Ascending aorta (tissue), 2 donors: Measurements from ENCODE around the gene AGBL1. TPM values are rescaled to one million over a fixed set of nuclear protein-coding genes. Genes with fewer than 3 reads are reported as not detected.

ENCODE experiments used
- DNase-seq, 2 donors: peaks; one replicate each; pipeline ENCODE4 v3.0.0-alpha.2; 2019; ENCODE audit warnings: low spot score in 2 of 2
- H3K27ac ChIP-seq, 2 donors: fragments of 200-600 bp; sonication (generic); one replicate each; pipeline ENCODE4 v1.5.1; 2016 to 2017; ENCODE audit warnings: mild to moderate bottlenecking in 1 of 2
- H3K27me3 ChIP-seq: fragments of 200-600 bp; sonication (generic); one replicate; pipeline ENCODE4 v1.5.1; 2017
- H3K36me3 ChIP-seq, 2 donors: fragments of 200-600 bp; sonication (generic); one replicate each; pipeline ENCODE4 v1.5.1; 2016
- H3K4me1 ChIP-seq, 2 donors: fragments of 200-600 bp; sonication (generic); one replicate each; pipeline ENCODE4 v1.5.1; 2016 to 2017; ENCODE audit warnings: mild to moderate bottlenecking in 1 of 2
- H3K4me3 ChIP-seq, 2 donors: fragments of 200-600 bp; sonication (generic); one replicate each; pipeline ENCODE4 v1.5.1; 2016 to 2017; ENCODE audit warnings: mild to moderate bottlenecking in 1 of 2
- H3K9me3 ChIP-seq, 2 donors: fragments of 200-600 bp; sonication (generic); one replicate each; pipeline ENCODE4 v1.5.1; 2016
- intact Hi-C: fragments of 100-400 bp; cut with DNase I; formaldehyde crosslinking; loops from one replicate; pipeline ENCODE4 v1.15.1; 2023
- total RNA-seq: library from RNA; depleted of rRNA; stranded (reverse); fragments of >200 nt; gene quantifications from one replicate; pipeline ENCODE4 v1.1.0, GENCODE V29; 2016
- TF ChIP-seq, protein P1 (sequence below), 3 experiments: fragments of 200-600 bp in 2 of 3; fragments of 450-650 bp in 1 of 3; sonication (generic) in 2 of 3; IDR thresholded peaks; one replicate each; pipeline ENCODE4 v1.5.1; 2016 to 2019; ENCODE audit warnings: antibody characterized with exemption in 3 of 3, mild to moderate bottlenecking in 1 of 3, moderate library complexity in 1 of 3

The AGBL1 gene
- total RNA-seq, 1 donor from 2014 or later, result not detected

DNA sequence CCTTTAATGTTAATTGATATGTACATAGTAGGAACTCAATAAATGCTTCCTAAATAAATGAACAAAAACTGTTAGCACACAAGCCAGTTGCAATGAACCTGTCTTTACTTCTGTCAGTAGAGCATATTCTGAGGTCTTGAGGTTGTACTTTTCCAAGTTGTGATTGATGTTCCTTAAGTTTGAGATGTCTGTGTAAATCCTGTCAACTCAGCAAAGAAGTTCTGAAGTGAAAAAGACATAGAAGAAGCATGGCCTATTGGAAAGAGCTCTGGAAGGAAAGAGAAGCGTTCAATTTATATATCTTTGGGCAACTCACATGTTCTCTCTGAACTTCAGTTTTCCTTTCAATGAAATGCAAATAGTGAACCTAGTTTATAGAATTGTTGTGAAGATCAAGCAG lies 269.9 kb downstream of the AGBL1 start:
- no peak overlapping the region for H3K27ac ChIP-seq
- no peaks in the 10 kb centered on the region for H3K36me3 ChIP-seq
- H3K4me3 ChIP-seq, result no peak overlapping the region
- H3K27me3 ChIP-seq, result no peaks in the 10 kb centered on the region
- no peaks in the 10 kb centered on the region for H3K9me3 ChIP-seq
- H3K4me1 ChIP-seq, result no peaks in the 10 kb centered on the region
- no peak for DNase-seq
- TF ChIP-seq, protein P1, sequence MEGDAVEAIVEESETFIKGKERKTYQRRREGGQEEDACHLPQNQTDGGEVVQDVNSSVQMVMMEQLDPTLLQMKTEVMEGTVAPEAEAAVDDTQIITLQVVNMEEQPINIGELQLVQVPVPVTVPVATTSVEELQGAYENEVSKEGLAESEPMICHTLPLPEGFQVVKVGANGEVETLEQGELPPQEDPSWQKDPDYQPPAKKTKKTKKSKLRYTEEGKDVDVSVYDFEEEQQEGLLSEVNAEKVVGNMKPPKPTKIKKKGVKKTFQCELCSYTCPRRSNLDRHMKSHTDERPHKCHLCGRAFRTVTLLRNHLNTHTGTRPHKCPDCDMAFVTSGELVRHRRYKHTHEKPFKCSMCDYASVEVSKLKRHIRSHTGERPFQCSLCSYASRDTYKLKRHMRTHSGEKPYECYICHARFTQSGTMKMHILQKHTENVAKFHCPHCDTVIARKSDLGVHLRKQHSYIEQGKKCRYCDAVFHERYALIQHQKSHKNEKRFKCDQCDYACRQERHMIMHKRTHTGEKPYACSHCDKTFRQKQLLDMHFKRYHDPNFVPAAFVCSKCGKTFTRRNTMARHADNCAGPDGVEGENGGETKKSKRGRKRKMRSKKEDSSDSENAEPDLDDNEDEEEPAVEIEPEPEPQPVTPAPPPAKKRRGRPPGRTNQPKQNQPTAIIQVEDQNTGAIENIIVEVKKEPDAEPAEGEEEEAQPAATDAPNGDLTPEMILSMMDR (IDR thresholded peaks at IDR 0.05), result no peak
- intact Hi-C loops, result loop anchor here (10.0 kb wide), 1 partner anchor 55 kb away; no protein-coding TSS in a partner anchor

GRCh38 chr15:86353213-86353612 lies 273.5 kb downstream of the AGBL1 start:
- H3K36me3 ChIP-seq, result no peaks in the 10 kb centered on the region
- H3K4me1 ChIP-seq, result no peaks in the 10 kb centered on the region
- no peak overlapping the region for H3K4me3 ChIP-seq
- H3K27ac ChIP-seq, result no peak overlapping the region
- no peaks in the 10 kb centered on the region for H3K27me3 ChIP-seq
- TF ChIP-seq, protein P1 (IDR thresholded peaks at IDR 0.05), result no peak
- no peaks in the 10 kb centered on the region for H3K9me3 ChIP-seq
- intact Hi-C loops, result no loop called here
- DNase-seq, result no peak

- Histone ChIP-seq H3K9me3 (no peaks in the 10 kb centered on the region), H3K4me1 (no peaks in the 10 kb centered on the region), H3K27ac (no peak overlapping the region), H3K36me3 (no peaks in the 10 kb centered on the region), H3K4me3 (no peak overlapping the region), H3K27me3 (no peaks in the 10 kb centered on the region)
- intact Hi-C loops, result no loop called here
- TF ChIP-seq, protein P1 (IDR thresholded peaks at IDR 0.05), result no peak
- DNase-seq, result no peak
Measured at GRCh38 chr15:86355361-86355760, 275.7 kb downstream of the AGBL1 start.

GRCh38 chr15:86355801-86356200 lies 276.1 kb downstream of the AGBL1 start:
- Histone ChIP-seq H3K36me3 (no peaks in the 10 kb centered on the region), H3K9me3 (no peaks in the 10 kb centered on the region), H3K27ac (no peak overlapping the region), H3K4me1 (no peaks in the 10 kb centered on the region), H3K4me3 (no peak overlapping the region), H3K27me3 (no peaks in the 10 kb centered on the region)
- intact Hi-C loops, result no loop called here
- DNase-seq, result no peak
- TF ChIP-seq, protein P1 (IDR thresholded peaks at IDR 0.05), result no peak

DNA sequence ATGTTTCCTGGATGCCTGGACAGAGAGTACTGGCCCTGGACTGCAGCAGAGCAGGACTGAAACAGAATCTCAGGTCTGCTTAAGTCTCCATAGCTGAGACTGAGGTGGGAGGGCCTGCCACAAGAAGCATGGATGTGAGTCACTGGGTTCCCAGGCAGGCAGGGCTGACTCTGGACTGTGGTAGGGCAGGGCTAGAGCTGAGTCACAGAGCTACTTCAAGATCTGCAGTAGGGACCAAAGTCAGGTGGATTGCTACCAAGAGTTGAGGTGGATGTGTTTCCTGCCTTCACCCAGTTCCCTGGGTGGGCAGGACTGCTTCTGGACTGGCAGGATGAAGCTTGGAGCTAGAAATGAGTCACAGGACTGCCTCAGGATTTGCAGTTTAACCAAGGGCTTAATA lies 282.9 kb downstream of the AGBL1 start:
- Histone ChIP-seq H3K4me3 (no peak overlapping the region), H3K27ac (no peak overlapping the region), H3K36me3 (no peaks in the 10 kb centered on the region), H3K4me1 (no peaks in the 10 kb centered on the region), H3K27me3 (no peaks in the 10 kb centered on the region), H3K9me3 (no peaks in the 10 kb centered on the region)
- DNase-seq, result no peak
- intact Hi-C loops, result no loop called here
- TF ChIP-seq, protein P1 (IDR thresholded peaks at IDR 0.05), result no peak

DNA sequence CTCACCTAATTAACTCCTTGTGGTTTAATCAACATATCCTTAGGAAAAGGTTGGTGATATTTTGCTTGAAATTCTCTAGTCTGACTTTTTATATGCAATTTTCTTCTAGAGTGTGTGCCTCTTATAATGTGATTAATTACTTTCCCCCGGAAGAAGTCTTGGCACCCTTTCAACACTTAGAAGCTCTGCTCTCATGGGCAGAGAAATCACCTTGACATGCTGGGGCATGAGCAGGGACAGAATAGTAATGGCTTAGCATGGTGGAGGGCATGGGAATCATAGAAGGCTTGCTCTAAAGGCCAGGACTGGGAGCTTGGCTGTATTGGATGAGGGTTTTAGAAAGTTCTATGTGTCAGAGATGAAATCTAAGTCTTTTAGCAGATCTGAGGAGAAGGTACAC lies 293.5 kb downstream of the AGBL1 start:
- intact Hi-C loops, result no loop called here
- Histone ChIP-seq H3K9me3 (no peaks in the 10 kb centered on the region), H3K36me3 (no peaks in the 10 kb centered on the region), H3K27ac (no peak overlapping the region), H3K4me1 (no peaks in the 10 kb centered on the region), H3K27me3 (no peaks in the 10 kb centered on the region), H3K4me3 (no peak overlapping the region)
- DNase-seq, result no peak
- TF ChIP-seq, protein P1 (IDR thresholded peaks at IDR 0.05), result no peak
